ENCODE results near the gene ILF2. TPM values are rescaled to one million over a fixed set of nuclear protein-coding genes. Genes with fewer than 3 reads are reported as not detected.

Gene ILF2
- total RNA-seq, 4 donors from 2014 or later: 59.3 to 125 (median 78.5) TPM

- TF ChIP-seq CTCF (IDR thresholded peaks at IDR 0.05; ENCODE audit: low read depth): no peak
Measured at GRCh38 chr1:153643100-153643499, 27.7 kb downstream of the ILF2 start.

GRCh38 chr1:153642161-153642560 lies 28.6 kb downstream of the ILF2 start:
- no peak for TF ChIP-seq CTCF (IDR thresholded peaks at IDR 0.05; ENCODE audit: low read depth)

- TF ChIP-seq CTCF (IDR thresholded peaks at IDR 0.05; ENCODE audit: low read depth): no peak
Measured at GRCh38 chr1:153640861-153641260, 29.9 kb downstream of the ILF2 start.

- no peak for TF ChIP-seq CTCF (IDR thresholded peaks at IDR 0.05; ENCODE audit: low read depth)
Measured at GRCh38 chr1:153639280-153639679, 31.5 kb downstream of the ILF2 start.

GRCh38 chr1:153638261-153638660 lies 32.5 kb downstream of the ILF2 start:
- TF ChIP-seq CTCF (IDR thresholded peaks at IDR 0.05; ENCODE audit: low read depth): no peak

- no peak for TF ChIP-seq CTCF (IDR thresholded peaks at IDR 0.05; ENCODE audit: low read depth)
Measured at GRCh38 chr1:153636312-153636711, 34.5 kb downstream of the ILF2 start.

- TF ChIP-seq CTCF (IDR thresholded peaks at IDR 0.05; ENCODE audit: low read depth): no peak
Measured at GRCh38 chr1:153635872-153636271, 34.9 kb downstream of the ILF2 start.

All from subcutaneous adipose tissue (tissue), 4 donors.